SK-N-SH (cell line): ENCODE results near the gene NECTIN2. TPM values are rescaled to one million over a fixed set of nuclear protein-coding genes. Genes with fewer than 3 reads are reported as not detected.

ENCODE experiments used
- CTCF ChIA-PET: fragments of 300-600, 350-600 bp; formaldehyde crosslinking; extraction: SDS; loops from one replicate; lab custom pipeline; 2021; lab: Yijun Ruan, JAX
- POLR2A ChIA-PET: fragments of 350-600 bp; sonication (Branson Sonifier 250); formaldehyde crosslinking; extraction: SDS; loops from one replicate; lab custom pipeline; 2020; ENCODE audit warnings: antibody characterized with exemption, inconsistent platforms; lab: Yijun Ruan, JAX
- DNase-seq: peaks from one replicate; pipeline ENCODE4 v3.0.0; 2012
- H2AFZ ChIP-seq: fragments of 200-600 bp; sonication (generic); 2 replicates; pipeline ENCODE4 v1.8.1; 2016; ENCODE audit warnings: antibody characterized with exemption, mild to moderate bottlenecking, low read depth
- H3F3A ChIP-seq: fragments of 200-600 bp; sonication (generic); replicated peaks from 2 replicates; pipeline ENCODE3; 2016; ENCODE audit warnings: antibody characterized with exemption, mild to moderate bottlenecking; ENCODE audit not compliant: insufficient read depth
- H3K27ac ChIP-seq, 2 experiments: fragments of 200-500 bp in 1 of 2; fragments of 200-600 bp in 1 of 2; sonication (Bioruptor generic) in 1 of 2; sonication (generic), shearing (Covaris generic) in 1 of 2; 2 replicates each; pipeline versions ENCODE4 v1.5.1 to v1.6.1; 2014 to 2016; ENCODE audit warnings: low read depth in 2 of 2, inconsistent platforms in 1 of 2, low read length in 1 of 2, mild to moderate bottlenecking in 1 of 2, mixed read lengths in 1 of 2
- H3K27me3 ChIP-seq: fragments of 200-600 bp; sonication (generic), shearing (Covaris generic); 2 replicates; pipeline ENCODE4 v1.6.1; 2016; ENCODE audit warnings: mixed run types; ENCODE audit not compliant: insufficient read depth
- H3K36me3 ChIP-seq, 2 experiments: fragments of 200-500 bp in 1 of 2; fragments of 200-600 bp in 1 of 2; sonication (Bioruptor generic) in 1 of 2; sonication (generic) in 1 of 2; replicated peaks in 1 of 2; 2 replicates each; pipeline versions ENCODE3 to v1.5.1; 2014 to 2016; ENCODE audit warnings: low read length in 1 of 2, mild to moderate bottlenecking in 1 of 2; ENCODE audit not compliant: insufficient read depth in 2 of 2, control insufficient read depth in 1 of 2
- H3K4me1 ChIP-seq, 2 experiments: fragments of 200-500 bp in 1 of 2; fragments of 200-600 bp in 1 of 2; sonication (Bioruptor generic) in 1 of 2; sonication (generic), shearing (Covaris generic) in 1 of 2; 2 replicates each; pipeline versions ENCODE4 v1.5.1 to v1.6.1; 2014 to 2016; ENCODE audit warnings: low read depth in 1 of 2, low read length in 1 of 2, mixed run types in 1 of 2; ENCODE audit not compliant: insufficient read depth in 2 of 2, control insufficient read depth in 1 of 2
- H3K4me2 ChIP-seq: fragments of 200-600 bp; sonication (generic), shearing (Covaris generic); 2 replicates; pipeline ENCODE4 v1.6.1; 2017; ENCODE audit warnings: mixed run types
- H3K4me3 ChIP-seq, 2 experiments: fragments of 200-500 bp in 1 of 2; fragments of 200-600 bp in 1 of 2; sonication (Bioruptor generic) in 1 of 2; sonication (generic), shearing (Covaris generic) in 1 of 2; 2 replicates each; pipeline versions ENCODE4 v1.5.1 to v1.8.1; 2014 to 2016; ENCODE audit warnings: low read depth in 2 of 2, inconsistent platforms in 1 of 2, low read length in 1 of 2, mild to moderate bottlenecking in 1 of 2, mixed read lengths in 1 of 2, moderate library complexity in 1 of 2
- H3K79me2 ChIP-seq: fragments of 200-600 bp; sonication (generic); 2 replicates; pipeline ENCODE4 v1.8.1; 2017; ENCODE audit warnings: mild to moderate bottlenecking; ENCODE audit not compliant: insufficient read depth
- H3K9ac ChIP-seq: fragments of 200-600 bp; sonication (generic); 2 replicates; pipeline ENCODE4 v1.6.1; 2017; ENCODE audit warnings: mixed run types
- H3K9me2 ChIP-seq: fragments of 200-600 bp; sonication (generic); 2 replicates; pipeline ENCODE4 v1.6.1; 2017; ENCODE audit warnings: mixed run types
- H3K9me3 ChIP-seq: fragments of 200-600 bp; sonication (generic); 2 replicates; pipeline ENCODE4 v1.6.1; 2017; ENCODE audit warnings: mixed run types, mild to moderate bottlenecking, moderate library complexity
- H4K20me1 ChIP-seq: fragments of 200-600 bp; sonication (generic); 2 replicates; pipeline ENCODE4 v1.6.1; 2017; ENCODE audit warnings: mild to moderate bottlenecking, mixed run types; ENCODE audit not compliant: insufficient read depth
- FOSL2 ChIP-seq: IDR thresholded peaks from 2 replicates; pipeline ENCODE4 v1.4.0; 2012; ENCODE audit warnings: low read depth, mild to moderate bottlenecking, moderate library complexity, borderline replicate concordance
- GABPA ChIP-seq: IDR thresholded peaks from 2 replicates; pipeline ENCODE4 v1.4.0; 2012; ENCODE audit warnings: low read depth, mild to moderate bottlenecking
- GATA2 ChIP-seq: sonication (generic); formaldehyde crosslinking; IDR thresholded peaks from 2 replicates; pipeline ENCODE4 v1.5.0; 2020; ENCODE audit warnings: mild to moderate bottlenecking, missing genetic modification reagents
- MAX ChIP-seq: IDR thresholded peaks from 2 replicates; pipeline ENCODE4 v1.4.0; 2012; ENCODE audit warnings: low read depth
- MEF2A ChIP-seq: IDR thresholded peaks from 2 replicates; pipeline ENCODE4 v1.4.0; 2012; ENCODE audit warnings: low read depth, borderline replicate concordance
- RCOR1 ChIP-seq: fragments of 150-350 bp; IDR thresholded peaks from 2 replicates; pipeline ENCODE4 v1.6.1; 2017; ENCODE audit warnings: antibody characterized with exemption, low read length
- RFX5 ChIP-seq: IDR thresholded peaks from 2 replicates; pipeline ENCODE4 v1.6.1; 2012; ENCODE audit warnings: mild to moderate bottlenecking, improper control_type of control experiment, low read length
- RXRA ChIP-seq: IDR thresholded peaks from 2 replicates; pipeline ENCODE4 v1.4.0; 2012; ENCODE audit warnings: low read depth, mild to moderate bottlenecking, borderline replicate concordance
- TCF12 ChIP-seq: IDR thresholded peaks from 2 replicates; pipeline ENCODE4 v1.4.0; 2012
- ZBTB33 ChIP-seq: IDR thresholded peaks from 2 replicates; pipeline ENCODE4 v1.4.0; 2012; ENCODE audit warnings: low read depth, borderline replicate concordance
- WGBS: methylation state at CpG from one replicate; pipeline ENCODE4 v1.1.6; 2017; ENCODE audit warnings: low lambda C conversion rate; 5-methylcytosine and 5-hydroxymethylcytosine counted together
- polyA plus RNA-seq, 3 experiments: library from polyadenylated mRNA; depleted of rRNA; stranded (reverse); fragments of >200 nt; gene quantifications; 2 replicates each; pipeline ENCODE4 v1.2.3, GENCODE V29; 2012
- TF ChIP-seq, protein P1 (sequence below): IDR thresholded peaks from 2 replicates; pipeline ENCODE4 v1.4.0; 2012; ENCODE audit warnings: low read depth, borderline replicate concordance
- TF ChIP-seq, protein P2 (sequence below): IDR thresholded peaks from 2 replicates; pipeline ENCODE4 v1.6.1; 2012; ENCODE audit warnings: mild to moderate bottlenecking, low read depth, low read length, moderate library complexity

NECTIN2 gene
- polyA plus RNA-seq, 1 of the 3 experiments (the other 2 are of a cell fraction): 121 TPM

DNA sequence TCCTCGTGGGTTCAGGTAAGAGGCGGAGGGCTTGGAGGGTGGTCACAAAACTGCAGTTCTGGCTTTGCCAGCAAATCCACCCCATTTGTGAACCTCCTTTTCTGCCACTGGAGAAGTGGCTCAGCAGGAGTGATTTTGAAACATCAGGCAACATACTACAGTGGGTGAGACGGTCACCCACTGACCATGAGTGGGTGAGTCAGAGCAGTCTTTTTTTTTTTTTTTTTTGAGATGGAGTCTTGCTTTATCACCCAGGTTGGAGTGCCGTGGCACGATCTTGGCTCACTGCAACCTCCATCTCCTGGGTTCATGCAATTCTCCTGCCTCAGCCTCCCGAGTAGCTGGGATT, 47.9 kb downstream of the NECTIN2 start:
- Histone ChIP-seq H2AFZ (no peak overlapping the region), H3K9me3 (no peaks in the 10 kb centered on the region), H3K79me2 (peaks cover 56% of the 10 kb centered on the region), H3K9me2 (no peaks in the 10 kb centered on the region), H3K4me3 (no peak overlapping the region), H3K27ac (no peak overlapping the region), H3F3A (peaks cover 12% of the 10 kb centered on the region), H3K9ac (no peak overlapping the region), H4K20me1 (no peaks in the 10 kb centered on the region), H3K27me3 (no peaks in the 10 kb centered on the region), H3K36me3 (peaks cover 26 to 47% of the 10 kb centered on the region in 2 experiments), H3K4me2 (no peak overlapping the region), H3K4me1 (peaks cover 8 to 21% of the 10 kb centered on the region in 2 experiments; a peak in 2 of 4 replicates)
- CTCF ChIA-PET: interaction anchor here (1.0 kb wide), 1 partner anchor 58 kb away, joined by 5 read pairs; no protein-coding TSS in a partner anchor
- POLR2A ChIA-PET: no interaction called here
- TF ChIP-seq MEF2A (no peak), GABPA (no peak)
- TF ChIP-seq, protein P1, sequence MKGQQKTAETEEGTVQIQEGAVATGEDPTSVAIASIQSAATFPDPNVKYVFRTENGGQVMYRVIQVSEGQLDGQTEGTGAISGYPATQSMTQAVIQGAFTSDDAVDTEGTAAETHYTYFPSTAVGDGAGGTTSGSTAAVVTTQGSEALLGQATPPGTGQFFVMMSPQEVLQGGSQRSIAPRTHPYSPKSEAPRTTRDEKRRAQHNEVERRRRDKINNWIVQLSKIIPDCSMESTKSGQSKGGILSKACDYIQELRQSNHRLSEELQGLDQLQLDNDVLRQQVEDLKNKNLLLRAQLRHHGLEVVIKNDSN: no peak
- TF ChIP-seq, protein P2, sequence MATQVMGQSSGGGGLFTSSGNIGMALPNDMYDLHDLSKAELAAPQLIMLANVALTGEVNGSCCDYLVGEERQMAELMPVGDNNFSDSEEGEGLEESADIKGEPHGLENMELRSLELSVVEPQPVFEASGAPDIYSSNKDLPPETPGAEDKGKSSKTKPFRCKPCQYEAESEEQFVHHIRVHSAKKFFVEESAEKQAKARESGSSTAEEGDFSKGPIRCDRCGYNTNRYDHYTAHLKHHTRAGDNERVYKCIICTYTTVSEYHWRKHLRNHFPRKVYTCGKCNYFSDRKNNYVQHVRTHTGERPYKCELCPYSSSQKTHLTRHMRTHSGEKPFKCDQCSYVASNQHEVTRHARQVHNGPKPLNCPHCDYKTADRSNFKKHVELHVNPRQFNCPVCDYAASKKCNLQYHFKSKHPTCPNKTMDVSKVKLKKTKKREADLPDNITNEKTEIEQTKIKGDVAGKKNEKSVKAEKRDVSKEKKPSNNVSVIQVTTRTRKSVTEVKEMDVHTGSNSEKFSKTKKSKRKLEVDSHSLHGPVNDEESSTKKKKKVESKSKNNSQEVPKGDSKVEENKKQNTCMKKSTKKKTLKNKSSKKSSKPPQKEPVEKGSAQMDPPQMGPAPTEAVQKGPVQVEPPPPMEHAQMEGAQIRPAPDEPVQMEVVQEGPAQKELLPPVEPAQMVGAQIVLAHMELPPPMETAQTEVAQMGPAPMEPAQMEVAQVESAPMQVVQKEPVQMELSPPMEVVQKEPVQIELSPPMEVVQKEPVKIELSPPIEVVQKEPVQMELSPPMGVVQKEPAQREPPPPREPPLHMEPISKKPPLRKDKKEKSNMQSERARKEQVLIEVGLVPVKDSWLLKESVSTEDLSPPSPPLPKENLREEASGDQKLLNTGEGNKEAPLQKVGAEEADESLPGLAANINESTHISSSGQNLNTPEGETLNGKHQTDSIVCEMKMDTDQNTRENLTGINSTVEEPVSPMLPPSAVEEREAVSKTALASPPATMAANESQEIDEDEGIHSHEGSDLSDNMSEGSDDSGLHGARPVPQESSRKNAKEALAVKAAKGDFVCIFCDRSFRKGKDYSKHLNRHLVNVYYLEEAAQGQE: no peak
- no peak for DNase-seq
- WGBS: 97% methylated on average over 6 of the region's 6 CpGs

- Histone ChIP-seq H3K27ac (no peak overlapping the region), H3K79me2 (peaks cover 56% of the 10 kb centered on the region), H3K27me3 (no peaks in the 10 kb centered on the region), H2AFZ (no peak overlapping the region), H3K9ac (no peak overlapping the region), H4K20me1 (no peaks in the 10 kb centered on the region), H3K36me3 (peaks cover 30 to 49% of the 10 kb centered on the region in 2 experiments), H3K4me2 (no peak overlapping the region), H3K9me2 (no peaks in the 10 kb centered on the region), H3K4me1 (peaks cover 5 to 17% of the 10 kb centered on the region in 2 experiments; a peak in 2 of 4 replicates), H3K9me3 (no peaks in the 10 kb centered on the region), H3K4me3 (no peak overlapping the region), H3F3A (peaks cover 3% of the 10 kb centered on the region)
- CTCF ChIA-PET: interaction anchor here (1.0 to 1.4 kb wide), 2 partner anchors 9 to 57 kb away, joined by 5 to 10 read pairs; no protein-coding TSS in a partner anchor
- DNase-seq: no peak
- TF ChIP-seq GATA2 (CRISPR knock-in tag) (no peak), RFX5 (no peak), FOSL2 (no peak), RCOR1 (no peak), GABPA (no peak), MAX (no peak), RXRA (no peak), ZBTB33 (no peak), TCF12 (no peak)
- 73% methylated on average over 9 of the region's 9 CpGs for WGBS
- POLR2A ChIA-PET: no interaction called here
These were observed 48.8 kb downstream of the NECTIN2 start for GRCh38 chr19:44894946-44895345.
